ENCODE measurements around the gene MGLL. TPM values are rescaled to one million over a fixed set of nuclear protein-coding genes. Genes with fewer than 3 reads are reported as not detected.

The MGLL gene
- total and polyA plus RNA-seq, 4 experiments from 2014 or later = 0.77 to 4.8 (median 2.3) TPM

- ChIA-PET CTCF (ENCODE audit: partially characterized antibody) (no interaction called here), POLR2A (ENCODE audit: partially characterized antibody) (no interaction called here)
- H3K36me3 Mint-ChIP-seq = no peaks in the 10 kb centered on the region
- H3K9me3 ChIP-seq (ENCODE audit: control insufficient read depth in 1 of 2, low read length in 2 of 2) = no peaks in the 10 kb centered on the region
- H3K4me3 Mint-ChIP-seq = no peak overlapping the region
- H3K9me3 Mint-ChIP-seq = peaks cover 0 to 8% (median 2%) of the 10 kb centered on the region in 8 donors
- H3K4me1 ChIP-seq (ENCODE audit: insufficient read depth, low read length) = no peaks in the 10 kb centered on the region
- H3K4me1 Mint-ChIP-seq = peaks cover 0 to 4% (median 2%) of the 10 kb centered on the region in 4 donors
- H3K27me3 Mint-ChIP-seq = peaks cover 3 to 15% of the 10 kb centered on the region in 2 donors
- H3K27ac Mint-ChIP-seq = no peak overlapping the region
- H3K36me3 ChIP-seq (ENCODE audit: insufficient read depth, low read length) = no peaks in the 10 kb centered on the region
- H3K27ac ChIP-seq (ENCODE audit: low read depth, low read length) = no peak overlapping the region
- no peak for DNase-seq
- H3K27me3 ChIP-seq (ENCODE audit: insufficient read depth, low read length) = no peaks in the 10 kb centered on the region
- intact Hi-C loops (cut with micrococcal nuclease) = no loop called here
- H3K4me3 ChIP-seq (ENCODE audit: low read length in 2 of 2) = no peak overlapping the region
Measured at GRCh38 chr3:127701280-127701911, 120.9 kb downstream of the MGLL start.

- Mint-ChIP-seq H3K27ac (no peak overlapping the region), H3K9me3 (peaks cover 0 to 8% (median 2%) of the 10 kb centered on the region in 8 donors), H3K36me3 (no peaks in the 10 kb centered on the region), H3K4me1 (peaks cover 0 to 4% (median 2%) of the 10 kb centered on the region in 4 donors), H3K27me3 (peaks cover 3 to 15% of the 10 kb centered on the region in 2 donors), H3K4me3 (no peak overlapping the region)
- H3K27me3 ChIP-seq (ENCODE audit: insufficient read depth, low read length) = no peaks in the 10 kb centered on the region
- intact Hi-C loops (cut with micrococcal nuclease) = no loop called here
- POLR2A ChIA-PET (ENCODE audit: partially characterized antibody) = no interaction called here
- H3K36me3 ChIP-seq (ENCODE audit: insufficient read depth, low read length) = no peaks in the 10 kb centered on the region
- no peak overlapping the region for H3K4me3 ChIP-seq (ENCODE audit: low read length in 2 of 2)
- no peak for DNase-seq
- H3K9me3 ChIP-seq (ENCODE audit: control insufficient read depth in 1 of 2, low read length in 2 of 2) = no peaks in the 10 kb centered on the region
- no peaks in the 10 kb centered on the region for H3K4me1 ChIP-seq (ENCODE audit: insufficient read depth, low read length)
- H3K27ac ChIP-seq (ENCODE audit: low read depth, low read length) = no peak overlapping the region
- CTCF ChIA-PET (ENCODE audit: partially characterized antibody) = interaction anchor here (2.7 kb wide), 1 partner anchor 125 kb away, joined by 12 read pairs; no protein-coding TSS in a partner anchor
Measured at GRCh38 chr3:127700406-127700805, 121.9 kb downstream of the MGLL start.

- Histone ChIP-seq H3K4me3 (ENCODE audit: low read length in 2 of 2) (no peak overlapping the region), H3K9me3 (ENCODE audit: control insufficient read depth in 1 of 2, low read length in 2 of 2) (no peaks in the 10 kb centered on the region), H3K36me3 (ENCODE audit: insufficient read depth, low read length) (no peaks in the 10 kb centered on the region), H3K4me1 (ENCODE audit: insufficient read depth, low read length) (no peaks in the 10 kb centered on the region), H3K27ac (ENCODE audit: low read depth, low read length) (no peak overlapping the region), H3K27me3 (ENCODE audit: insufficient read depth, low read length) (no peaks in the 10 kb centered on the region)
- CTCF ChIA-PET (ENCODE audit: partially characterized antibody) = interaction anchor here (2.7 kb wide), 1 partner anchor 124 kb away, joined by 12 read pairs; no protein-coding TSS in a partner anchor
- POLR2A ChIA-PET (ENCODE audit: partially characterized antibody) = no interaction called here
- Mint-ChIP-seq H3K9me3 (peaks cover 0 to 7% (median 2%) of the 10 kb centered on the region in 8 donors), H3K27me3 (peaks cover 2 to 11% of the 10 kb centered on the region in 2 donors), H3K4me3 (no peak overlapping the region), H3K4me1 (peaks cover 0 to 4% (median 2%) of the 10 kb centered on the region in 4 donors), H3K27ac (peak overlapping the region in 1 of 7 donors; percentile 17), H3K36me3 (no peaks in the 10 kb centered on the region)
- intact Hi-C loops (cut with micrococcal nuclease) = no loop called here
- no peak for DNase-seq
Measured at GRCh38 chr3:127699416-127700300, 122.7 kb downstream of the MGLL start.

GRCh38 chr3:127698691-127699415 is 123.5 kb downstream of the MGLL start:
- ChIA-PET POLR2A (ENCODE audit: partially characterized antibody) (no interaction called here), CTCF (ENCODE audit: partially characterized antibody) (interaction anchor here (2.7 kb wide), 1 partner anchor 124 kb away, joined by 12 read pairs; no protein-coding TSS in a partner anchor)
- Mint-ChIP-seq H3K36me3 (no peaks in the 10 kb centered on the region), H3K27me3 (peaks cover 2 to 8% of the 10 kb centered on the region in 2 donors), H3K4me1 (peaks cover 0 to 4% (median 2%) of the 10 kb centered on the region in 4 donors), H3K9me3 (peaks cover 0 to 6% (median 1%) of the 10 kb centered on the region in 8 donors), H3K27ac (no peak overlapping the region), H3K4me3 (no peak overlapping the region)
- Histone ChIP-seq H3K4me1 (ENCODE audit: insufficient read depth, low read length) (no peaks in the 10 kb centered on the region), H3K27ac (ENCODE audit: low read depth, low read length) (no peak overlapping the region), H3K36me3 (ENCODE audit: insufficient read depth, low read length) (no peaks in the 10 kb centered on the region), H3K9me3 (ENCODE audit: control insufficient read depth in 1 of 2, low read length in 2 of 2) (no peaks in the 10 kb centered on the region), H3K4me3 (ENCODE audit: low read length in 2 of 2) (no peak overlapping the region), H3K27me3 (ENCODE audit: insufficient read depth, low read length) (no peaks in the 10 kb centered on the region)
- intact Hi-C loops (cut with micrococcal nuclease) = no loop called here
- DNase-seq = no peak

GRCh38 chr3:127698286-127698685 is 124.0 kb downstream of the MGLL start:
- H3K27ac Mint-ChIP-seq = no peak overlapping the region
- no peaks in the 10 kb centered on the region for H3K27me3 ChIP-seq (ENCODE audit: insufficient read depth, low read length)
- H3K36me3 ChIP-seq (ENCODE audit: insufficient read depth, low read length) = no peaks in the 10 kb centered on the region
- no peak overlapping the region for H3K4me3 ChIP-seq (ENCODE audit: low read length in 2 of 2)
- DNase-seq = no peak
- H3K27me3 Mint-ChIP-seq = peaks cover 2 to 7% of the 10 kb centered on the region in 2 donors
- H3K4me1 Mint-ChIP-seq = peaks cover 0 to 4% (median 2%) of the 10 kb centered on the region in 4 donors
- CTCF ChIA-PET (ENCODE audit: partially characterized antibody) = interaction anchor here (2.7 kb wide), 1 partner anchor 123 kb away, joined by 12 read pairs; no protein-coding TSS in a partner anchor
- no peak overlapping the region for H3K27ac ChIP-seq (ENCODE audit: low read depth, low read length)
- peaks cover 0 to 3% (median 0%) of the 10 kb centered on the region in 8 donors for H3K9me3 Mint-ChIP-seq
- POLR2A ChIA-PET (ENCODE audit: partially characterized antibody) = no interaction called here
- no peaks in the 10 kb centered on the region for H3K9me3 ChIP-seq (ENCODE audit: control insufficient read depth in 1 of 2, low read length in 2 of 2)
- H3K4me1 ChIP-seq (ENCODE audit: insufficient read depth, low read length) = no peaks in the 10 kb centered on the region
- intact Hi-C loops (cut with micrococcal nuclease) = no loop called here
- no peaks in the 10 kb centered on the region for H3K36me3 Mint-ChIP-seq
- no peak overlapping the region for H3K4me3 Mint-ChIP-seq

GRCh38 chr3:127697551-127698240 is 124.6 kb downstream of the MGLL start:
- Mint-ChIP-seq H3K4me1 (peaks cover 0 to 4% (median 2%) of the 10 kb centered on the region in 4 donors), H3K36me3 (no peaks in the 10 kb centered on the region), H3K9me3 (no peaks in the 10 kb centered on the region), H3K27ac (peak overlapping the region in 2 of 7 donors; percentile 4 to 20), H3K27me3 (peaks cover 1 to 2% of the 10 kb centered on the region in 2 donors), H3K4me3 (peak overlapping the region in 3 of 8 donors; percentile 17 to 68 (median 65))
- intact Hi-C loops (cut with micrococcal nuclease) = no loop called here
- ChIA-PET POLR2A (ENCODE audit: partially characterized antibody) (interaction anchor here (4.2 kb wide), 1 partner anchor 25 kb away, joined by 16 read pairs; the partner anchor contains the start of gene ABTB1), CTCF (ENCODE audit: partially characterized antibody) (interaction anchor here (1.2 to 5.0 kb wide), 6 partner anchors 15 to 154 kb away, joined by 3 to 63 read pairs (median 9); no protein-coding TSS in a partner anchor)
- Histone ChIP-seq H3K27ac (ENCODE audit: low read depth, low read length) (no peak overlapping the region), H3K4me1 (ENCODE audit: insufficient read depth, low read length) (no peaks in the 10 kb centered on the region), H3K36me3 (ENCODE audit: insufficient read depth, low read length) (no peaks in the 10 kb centered on the region), H3K9me3 (ENCODE audit: control insufficient read depth in 1 of 2, low read length in 2 of 2) (no peaks in the 10 kb centered on the region), H3K4me3 (ENCODE audit: low read length in 2 of 2) (no peak overlapping the region), H3K27me3 (ENCODE audit: insufficient read depth, low read length) (no peaks in the 10 kb centered on the region)
- DNase-seq = peak; percentile 35 to 54 (median 50)
